Measurements from ENCODE around the gene TRAK2.

DNA sequence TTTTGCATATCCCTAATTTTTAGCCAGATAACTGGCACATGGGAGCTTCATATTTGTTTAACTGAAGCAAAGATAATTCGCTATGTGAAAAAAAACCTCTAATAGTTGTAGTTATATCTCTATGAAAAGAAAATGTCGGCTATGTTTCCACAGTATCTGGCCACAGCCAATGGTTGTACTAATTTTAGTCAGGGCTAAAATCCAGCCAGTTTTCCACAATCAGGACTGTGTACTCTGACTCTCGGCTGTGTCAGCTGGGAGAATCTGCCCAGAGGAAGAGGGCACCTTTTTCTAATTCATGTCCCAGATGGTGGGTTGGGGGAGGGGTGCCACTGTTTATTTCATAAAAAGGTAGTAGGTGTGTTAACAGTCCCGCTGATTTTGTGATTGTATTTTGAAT is 39.0 kb upstream of the TRAK2 start:
- TF ChIP-seq, protein P1, sequence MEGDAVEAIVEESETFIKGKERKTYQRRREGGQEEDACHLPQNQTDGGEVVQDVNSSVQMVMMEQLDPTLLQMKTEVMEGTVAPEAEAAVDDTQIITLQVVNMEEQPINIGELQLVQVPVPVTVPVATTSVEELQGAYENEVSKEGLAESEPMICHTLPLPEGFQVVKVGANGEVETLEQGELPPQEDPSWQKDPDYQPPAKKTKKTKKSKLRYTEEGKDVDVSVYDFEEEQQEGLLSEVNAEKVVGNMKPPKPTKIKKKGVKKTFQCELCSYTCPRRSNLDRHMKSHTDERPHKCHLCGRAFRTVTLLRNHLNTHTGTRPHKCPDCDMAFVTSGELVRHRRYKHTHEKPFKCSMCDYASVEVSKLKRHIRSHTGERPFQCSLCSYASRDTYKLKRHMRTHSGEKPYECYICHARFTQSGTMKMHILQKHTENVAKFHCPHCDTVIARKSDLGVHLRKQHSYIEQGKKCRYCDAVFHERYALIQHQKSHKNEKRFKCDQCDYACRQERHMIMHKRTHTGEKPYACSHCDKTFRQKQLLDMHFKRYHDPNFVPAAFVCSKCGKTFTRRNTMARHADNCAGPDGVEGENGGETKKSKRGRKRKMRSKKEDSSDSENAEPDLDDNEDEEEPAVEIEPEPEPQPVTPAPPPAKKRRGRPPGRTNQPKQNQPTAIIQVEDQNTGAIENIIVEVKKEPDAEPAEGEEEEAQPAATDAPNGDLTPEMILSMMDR (IDR thresholded peaks at IDR 0.05): no peak
- TF ChIP-seq EP300 (IDR thresholded peaks at IDR 0.05): no peak

Measured in tibial nerve (tissue), 4 donors.